Adipose tissue (tissue), 3 donors: ENCODE results near the gene RBM47. TPM values are rescaled to one million over a fixed set of nuclear protein-coding genes. Genes with fewer than 3 reads are reported as not detected.

Experiments used
- H3K27ac ChIP-seq: one replicate; pipeline ENCODE4 v1.5.1; 2013; ENCODE audit warnings: low read depth, low read length
- WGBS, 3 donors: extraction: QIAGEN DNeasy Blood & Tissue Kit; methylation state at CpG; one replicate each; pipeline ENCODE4 v1.1.7; 2013; 5-methylcytosine and 5-hydroxymethylcytosine counted together
- polyA plus RNA-seq, 3 donors: library from polyadenylated mRNA; stranded (reverse); fragments of 200-250 nt; gene quantifications; one replicate each; pipeline ENCODE4 v1.2.3, GENCODE V29; 2013
- donor health status: healthy with polysubstance abuse.
- donor health status: Bipolar disorder and iron deficiency.
- donor health status: healthy.

Gene RBM47
- polyA plus RNA-seq, 3 donors: 8.9 to 15.5 (median 11.5) TPM

GRCh38 chr4:40599431-40599830, 30.2 kb downstream of the RBM47 start:
- WGBS, 3 donors: 83 to 86% (median 84%) methylated on average over 2 of the region's 2 CpGs

GRCh38 chr4:40596522-40596921, 33.1 kb downstream of the RBM47 start:
- WGBS, 3 donors: 75 to 82% (median 79%) methylated on average over 4 of the region's 4 CpGs
- no peak overlapping the region for H3K27ac ChIP-seq

More at GRCh38 chr4:40599431-40599830, 30.2 kb downstream of the RBM47 start:
- H3K27ac ChIP-seq: no peak overlapping the region

DNA sequence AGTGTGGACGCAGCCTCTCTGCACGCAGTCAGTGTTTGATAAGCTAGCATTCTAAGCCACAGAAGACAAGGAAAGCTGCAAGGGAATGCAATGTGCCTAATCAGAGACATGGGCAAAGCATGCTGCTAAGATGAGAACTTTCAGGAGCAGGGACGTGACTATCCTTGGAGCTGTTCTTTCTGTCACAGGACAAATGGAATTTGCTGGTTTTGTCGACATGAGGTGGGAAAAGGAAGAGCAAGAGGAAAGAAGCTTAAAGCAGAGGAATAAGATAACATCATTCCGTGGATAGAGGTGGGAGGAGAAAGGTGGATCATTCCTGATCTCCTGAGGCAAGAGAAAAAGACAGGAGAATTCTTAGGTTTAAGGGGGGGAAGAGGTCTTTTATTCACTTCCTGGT, 33.7 kb downstream of the RBM47 start:
- no peak overlapping the region for H3K27ac ChIP-seq
- 76 to 84% (median 78%) methylated on average over 5 of the region's 5 CpGs for WGBS, 3 donors

GRCh38 chr4:40594261-40595178, 35.1 kb downstream of the RBM47 start:
- H3K27ac ChIP-seq: no peak overlapping the region
- 57 to 73% (median 70%) methylated on average over 14 of the region's 14 CpGs for WGBS, 3 donors

GRCh38 chr4:40592034-40592433, 37.6 kb downstream of the RBM47 start:
- no peak overlapping the region for H3K27ac ChIP-seq
- WGBS, 3 donors: 41 to 89% (median 79%) methylated on average over 3 of the region's 3 CpGs

DNA sequence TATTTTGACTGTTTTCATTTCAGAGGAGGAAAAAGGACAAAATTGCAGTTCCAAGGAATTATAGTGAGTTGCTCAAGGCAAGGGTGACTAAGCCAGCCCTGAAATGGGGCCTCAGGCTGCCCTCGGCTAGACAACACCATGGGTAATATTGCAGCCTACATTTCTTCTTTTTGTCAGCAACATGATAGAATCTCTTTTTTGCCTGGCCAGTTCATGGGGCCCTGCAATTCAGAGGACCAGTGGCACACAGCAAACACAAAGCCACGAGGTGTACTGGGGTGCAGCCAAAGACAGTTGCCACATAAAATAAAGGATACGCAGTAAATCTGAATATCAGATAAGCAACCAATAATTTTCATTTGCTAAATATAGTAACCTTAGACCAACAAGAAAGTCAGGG, 41.8 kb downstream of the RBM47 start:
- no peak overlapping the region for H3K27ac ChIP-seq
- 42 to 61% (median 49%) methylated on average over 3 of the region's 3 CpGs for WGBS, 3 donors

GRCh38 chr4:40587351-40587750, 42.3 kb downstream of the RBM47 start:
- peak overlapping the region; percentile 39 for H3K27ac ChIP-seq
- 87 to 93% (median 87%) methylated on average over 2 of the region's 2 CpGs for WGBS, 3 donors

DNA sequence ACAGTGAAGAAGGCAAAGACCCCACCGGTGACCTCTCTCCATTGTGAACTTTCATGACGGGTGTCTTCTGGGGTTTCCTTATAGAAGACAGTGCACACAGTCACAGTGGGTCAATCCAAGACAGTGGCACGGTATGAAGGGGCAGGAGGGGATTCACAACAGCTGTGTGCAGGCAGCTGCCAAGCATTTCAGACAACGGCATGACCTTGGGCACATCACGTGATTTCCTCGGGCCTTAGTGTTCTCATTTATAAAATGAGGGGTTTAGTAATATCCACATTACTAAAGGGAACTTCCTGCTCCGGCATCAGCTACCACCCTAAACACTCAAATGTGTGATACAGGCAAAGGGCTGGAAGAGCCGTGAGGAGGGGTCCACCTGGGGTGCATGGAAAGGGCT, 42.9 kb downstream of the RBM47 start:
- H3K27ac ChIP-seq: peak overlapping the region; percentile 39
- 38 to 55% (median 45%) methylated on average over 8 of the region's 8 CpGs for WGBS, 3 donors

DNA sequence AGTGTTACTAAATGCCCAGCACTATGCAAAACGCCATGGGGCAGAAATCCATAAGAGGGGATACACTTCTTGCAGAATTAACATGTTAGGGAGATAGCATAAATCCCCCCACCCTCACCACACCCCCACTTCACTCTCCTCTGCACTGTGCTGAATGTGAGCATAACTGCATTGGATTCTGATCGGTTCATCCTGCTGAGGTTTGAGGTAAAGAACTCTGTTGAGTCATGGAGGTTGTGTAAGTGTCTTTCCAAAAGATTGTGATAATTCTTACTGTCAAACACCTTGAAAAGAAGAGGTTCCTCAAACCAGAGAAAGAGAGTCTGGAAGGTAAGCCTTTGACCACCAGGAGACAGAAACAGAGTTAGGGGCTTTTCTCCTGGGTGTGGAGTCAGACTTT, 43.6 kb downstream of the RBM47 start:
- 64 to 82% (median 81%) methylated on average over 2 of the region's 2 CpGs for WGBS, 3 donors
- H3K27ac ChIP-seq: no peak overlapping the region

DNA sequence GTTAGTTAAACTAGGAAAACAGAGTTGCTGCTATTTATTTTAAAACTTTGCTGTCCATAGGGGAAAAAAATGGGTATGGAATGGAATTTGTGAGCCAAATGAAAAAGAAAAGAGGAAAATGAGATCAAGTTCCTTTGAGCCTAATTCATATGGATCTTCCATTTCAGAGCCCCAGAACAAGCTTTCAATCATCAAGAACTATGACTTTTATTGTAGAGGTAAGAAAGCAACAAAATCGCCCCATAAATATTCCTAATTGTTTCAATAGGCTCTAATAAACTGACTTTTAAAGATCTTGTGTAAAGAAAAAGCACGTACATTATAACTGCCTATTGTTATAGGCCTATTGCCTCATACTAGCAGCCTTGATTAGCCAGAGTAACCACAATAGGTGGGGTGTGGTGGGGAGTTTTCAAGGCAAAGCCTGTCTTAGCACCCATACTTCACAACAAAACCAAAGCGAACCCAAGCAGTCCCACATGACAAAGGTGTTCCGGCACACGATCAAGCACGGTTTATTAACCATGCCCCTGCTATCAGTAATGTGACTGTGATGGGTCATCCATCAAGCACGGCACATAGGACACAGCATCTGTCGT, 44.4 kb downstream of the RBM47 start:
- no peak overlapping the region for H3K27ac ChIP-seq
- WGBS, 3 donors: 73 to 81% (median 78%) methylated on average over 8 of the region's 8 CpGs

- no peak overlapping the region for H3K27ac ChIP-seq
- 90 to 91% (median 90%) methylated on average over 3 of the region's 3 CpGs for WGBS, 3 donors
Measured at GRCh38 chr4:40584517-40585141, 45.0 kb downstream of the RBM47 start.

DNA sequence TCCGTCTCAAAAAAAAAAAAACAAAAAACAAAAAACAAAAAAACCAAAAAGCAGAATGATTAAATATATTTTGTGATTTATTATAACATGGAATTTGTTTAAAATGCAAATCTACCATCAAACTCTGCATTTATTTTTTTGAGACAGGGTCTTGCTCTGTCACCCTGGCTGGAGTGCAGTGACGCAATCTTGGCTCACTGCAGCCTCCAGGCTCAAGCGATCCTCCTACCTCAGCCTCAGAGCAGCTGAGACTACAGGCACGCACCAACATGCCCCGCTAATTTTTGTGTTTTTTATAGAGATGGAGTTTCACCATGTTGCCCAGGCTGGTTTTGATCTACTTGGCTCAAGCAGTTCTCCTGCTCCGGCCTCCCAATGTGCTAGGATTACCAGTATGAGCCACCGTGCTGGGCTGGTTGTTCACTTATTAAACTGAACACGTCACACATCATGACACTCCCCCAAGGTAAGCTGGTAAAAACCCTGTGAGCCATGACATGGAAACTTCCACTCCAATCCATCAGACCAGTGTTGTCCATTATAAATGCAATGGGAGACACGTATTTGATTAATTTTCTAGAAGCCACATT, 45.7 kb downstream of the RBM47 start:
- H3K27ac ChIP-seq: no peak overlapping the region
- WGBS, 3 donors: 91 to 96% (median 93%) methylated on average over 9 of the region's 9 CpGs

DNA sequence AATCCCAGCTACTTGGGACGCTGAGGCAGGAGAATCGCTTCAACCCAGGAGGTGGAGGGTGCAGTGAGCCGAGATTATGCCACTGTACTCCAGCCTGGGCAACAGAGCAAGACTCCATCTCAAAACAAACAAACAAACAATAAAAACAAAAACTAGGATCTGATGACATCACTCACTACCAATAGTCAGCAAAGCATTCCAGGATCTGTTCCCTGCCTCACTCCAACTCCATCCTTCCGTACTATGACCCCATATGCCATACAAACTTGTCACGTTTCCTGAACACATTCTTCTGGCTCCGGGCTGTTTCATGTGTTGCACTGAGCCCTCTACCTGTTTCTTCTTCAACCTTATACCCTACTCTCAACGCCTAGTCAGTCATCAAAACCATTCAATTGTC, 47.3 kb downstream of the RBM47 start:
- no peak overlapping the region for H3K27ac ChIP-seq
- WGBS, 3 donors: 94 to 97% (median 96%) methylated on average over 7 of the region's 7 CpGs

GRCh38 chr4:40581254-40582140, 48.2 kb downstream of the RBM47 start:
- WGBS, 3 donors: 87 to 90% (median 87%) methylated on average over 15 of the region's 15 CpGs
- H3K27ac ChIP-seq: no peak overlapping the region

DNA sequence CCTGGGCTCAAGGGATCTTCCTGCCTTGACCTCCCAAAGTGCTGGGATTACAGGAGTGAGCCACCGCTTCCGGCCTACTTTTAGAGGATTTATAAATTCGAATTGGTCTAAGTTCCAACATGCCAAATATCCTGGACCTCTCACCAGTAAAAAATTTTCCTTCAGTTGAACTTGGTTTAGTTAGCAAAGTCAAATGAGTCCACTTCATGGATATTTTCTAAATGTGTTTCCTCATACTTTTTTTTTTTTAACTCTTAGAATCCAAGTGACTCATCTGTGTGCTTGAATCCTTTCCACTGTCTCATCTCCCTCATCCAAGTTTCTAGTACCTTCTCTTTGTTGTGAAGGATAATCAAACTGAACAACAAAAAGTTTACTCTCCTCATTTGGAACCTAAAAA, 49.7 kb downstream of the RBM47 start:
- no peak overlapping the region for H3K27ac ChIP-seq
- 68 to 92% (median 70%) methylated on average over 3 of the region's 3 CpGs for WGBS, 3 donors

GRCh38 chr4:40577588-40578253, 51.9 kb downstream of the RBM47 start:
- no peak overlapping the region for H3K27ac ChIP-seq
- 60 to 69% (median 63%) methylated on average over 5 of the region's 5 CpGs for WGBS, 3 donors

DNA sequence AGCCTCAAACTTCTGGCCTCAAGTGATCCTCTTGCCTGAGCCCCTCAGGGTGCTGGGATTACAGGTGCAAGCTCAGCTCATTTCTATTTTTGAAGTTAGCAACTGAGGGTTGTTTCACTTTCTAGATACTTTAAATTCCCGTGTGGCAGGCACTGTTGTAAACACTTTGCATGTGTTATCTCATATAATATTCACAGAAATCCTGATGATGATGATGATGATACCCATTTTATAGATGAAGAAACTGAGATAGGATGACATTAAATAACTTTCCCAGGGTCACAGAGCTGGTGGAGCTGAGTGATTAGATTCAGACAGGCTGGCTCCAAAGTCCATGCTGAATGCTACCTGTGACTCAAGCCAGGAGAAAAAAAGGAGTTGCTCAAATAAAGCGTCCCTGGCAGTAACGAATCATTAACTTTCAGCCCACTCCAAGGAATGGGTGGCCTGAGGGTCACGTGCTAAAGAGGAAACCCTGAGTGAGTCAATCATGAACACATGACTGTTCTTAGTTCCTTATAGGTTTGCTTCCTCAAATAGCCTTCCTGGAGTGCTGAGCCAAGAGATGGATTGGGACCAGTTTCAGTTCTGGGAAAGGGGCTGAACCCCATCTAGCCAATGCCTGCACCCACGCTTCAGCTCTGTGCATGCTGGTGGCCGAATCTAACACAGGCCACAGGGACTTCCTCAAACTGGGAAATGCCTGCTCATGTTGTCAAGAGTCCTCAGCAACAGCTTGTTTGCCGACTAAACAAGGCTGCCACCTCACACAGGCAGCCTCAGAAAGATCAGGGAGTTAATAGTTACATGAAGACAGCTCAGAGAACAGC, 52.8 kb downstream of the RBM47 start:
- no peak overlapping the region for H3K27ac ChIP-seq
- 11 to 12% (median 11%) methylated on average over 7 of the region's 7 CpGs for WGBS, 3 donors
